ENCODE data around the gene RIOX2. TPM values are rescaled to one million over a fixed set of nuclear protein-coding genes. Genes with fewer than 3 reads are reported as not detected.
"Not testable (repeated sequence)": the region's sequence is repeated elsewhere in the genome, so short reads cannot be mapped to it uniquely, and the experiment has no call there.

Gene RIOX2
- total and polyA plus RNA-seq, 12 donors = 8.4 to 48.0 (median 19.5) TPM

GRCh38 chr3:97911459-97911858 is 60.8 kb downstream of the RIOX2 start:
- Histone ChIP-seq H3K27me3 (no peaks in the 10 kb centered on the region), H3K4me1 (replicated peaks in 1 of 2) (peaks cover 0 to 7% of the 10 kb centered on the region in 2 donors), H3K36me3 (replicated peaks in 1 of 2) (peaks cover 0 to 21% of the 10 kb centered on the region in 2 donors), H3K4me3 (no peak overlapping the region), H3K9me3 (replicated peaks in 1 of 3) (no peaks in the 10 kb centered on the region), H3K27ac (no peak overlapping the region)
- WGBS, 4 donors = 66 to 82% (median 75%) methylated on average over 3 of the region's 3 CpGs
- no peak for DNase-seq
- no peak for TF ChIP-seq POLR2A (IDR thresholded peaks at IDR 0.05)
- TF ChIP-seq, protein P1, sequence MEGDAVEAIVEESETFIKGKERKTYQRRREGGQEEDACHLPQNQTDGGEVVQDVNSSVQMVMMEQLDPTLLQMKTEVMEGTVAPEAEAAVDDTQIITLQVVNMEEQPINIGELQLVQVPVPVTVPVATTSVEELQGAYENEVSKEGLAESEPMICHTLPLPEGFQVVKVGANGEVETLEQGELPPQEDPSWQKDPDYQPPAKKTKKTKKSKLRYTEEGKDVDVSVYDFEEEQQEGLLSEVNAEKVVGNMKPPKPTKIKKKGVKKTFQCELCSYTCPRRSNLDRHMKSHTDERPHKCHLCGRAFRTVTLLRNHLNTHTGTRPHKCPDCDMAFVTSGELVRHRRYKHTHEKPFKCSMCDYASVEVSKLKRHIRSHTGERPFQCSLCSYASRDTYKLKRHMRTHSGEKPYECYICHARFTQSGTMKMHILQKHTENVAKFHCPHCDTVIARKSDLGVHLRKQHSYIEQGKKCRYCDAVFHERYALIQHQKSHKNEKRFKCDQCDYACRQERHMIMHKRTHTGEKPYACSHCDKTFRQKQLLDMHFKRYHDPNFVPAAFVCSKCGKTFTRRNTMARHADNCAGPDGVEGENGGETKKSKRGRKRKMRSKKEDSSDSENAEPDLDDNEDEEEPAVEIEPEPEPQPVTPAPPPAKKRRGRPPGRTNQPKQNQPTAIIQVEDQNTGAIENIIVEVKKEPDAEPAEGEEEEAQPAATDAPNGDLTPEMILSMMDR (IDR thresholded peaks at IDR 0.05) = no peak
- intact Hi-C loops (cut with DNase I) = no loop called here

DNA sequence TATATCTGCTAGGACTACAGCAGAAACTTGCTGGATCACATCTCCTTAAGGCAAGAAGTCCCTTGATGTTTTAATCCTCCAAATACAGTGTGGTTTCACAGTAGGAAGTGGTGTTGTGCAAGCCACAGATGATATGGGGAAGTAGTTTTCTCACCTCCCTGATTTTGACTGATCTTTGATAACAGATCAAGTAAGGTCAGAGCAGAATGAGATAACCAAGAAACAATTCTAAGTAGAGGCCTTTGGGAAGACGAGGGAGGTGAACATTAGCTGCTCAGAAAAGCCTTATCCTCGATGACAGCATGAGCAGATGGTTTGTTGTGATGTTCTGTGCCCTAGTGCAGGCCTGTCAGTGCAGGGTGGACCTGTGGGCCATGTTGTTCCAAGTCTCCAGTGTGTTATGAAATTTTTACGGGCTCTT is 61.3 kb downstream of the RIOX2 start:
- H3K4me1 ChIP-seq (replicated peaks in 1 of 2) = peaks cover 0 to 7% of the 10 kb centered on the region in 2 donors
- H3K36me3 ChIP-seq (replicated peaks in 1 of 2) = peaks cover 0 to 18% of the 10 kb centered on the region in 2 donors
- WGBS, 4 donors = 50 to 68% (median 60%) methylated on average over 3 of the region's 3 CpGs

GRCh38 chr3:97910236-97910831 is 61.9 kb downstream of the RIOX2 start:
- intact Hi-C loops (cut with DNase I); H3K4me3 ChIP-seq; H3K27ac ChIP-seq; H3K27me3 ChIP-seq; DNase-seq; H3K4me1 ChIP-seq (replicated peaks in 1 of 2); H3K9me3 ChIP-seq (replicated peaks in 1 of 3): not testable (repeated sequence)
- H3K36me3 ChIP-seq (replicated peaks in 1 of 2) = peaks cover 0 to 12% of the 10 kb centered on the region in 2 donors
- 78 to 86% (median 82%) methylated on average over 17 to 24 of the region's 24 CpGs for WGBS, 4 donors

More for the DNA sequence above, 61.3 kb downstream of the RIOX2 start:
- DNase-seq = peak in 1 of 7 donors; percentile 54
- intact Hi-C loops (cut with DNase I) = no loop called here
- no peaks in the 10 kb centered on the region for H3K27me3 ChIP-seq
- TF ChIP-seq POLR2A (IDR thresholded peaks at IDR 0.05) = no peak
- TF ChIP-seq, protein P1 (IDR thresholded peaks at IDR 0.05) = no peak
- no peak overlapping the region for H3K4me3 ChIP-seq
- H3K9me3 ChIP-seq (replicated peaks in 1 of 3) = no peaks in the 10 kb centered on the region
- H3K27ac ChIP-seq = no peak overlapping the region

DNA sequence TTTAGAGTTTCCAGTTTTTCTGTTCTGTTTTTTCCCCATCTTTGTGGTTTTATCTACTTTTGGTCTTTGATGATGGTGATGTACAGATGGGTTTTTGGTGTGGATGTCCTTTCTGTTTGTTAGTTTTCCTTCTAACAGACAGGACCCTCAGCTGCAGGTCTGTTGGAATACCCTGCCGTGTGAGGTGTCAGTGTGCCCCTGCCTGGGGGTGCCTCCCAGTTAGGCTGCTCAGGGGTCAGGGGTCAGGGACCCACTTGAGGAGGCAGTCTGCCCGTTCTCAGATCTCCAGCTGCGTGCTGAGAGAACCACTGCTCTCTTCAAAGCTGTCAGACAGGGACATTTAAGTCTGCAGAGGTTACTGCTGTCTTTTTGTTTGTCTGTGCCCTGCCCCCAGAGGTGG is 62.4 kb downstream of the RIOX2 start:
- H3K27me3 ChIP-seq; intact Hi-C loops (cut with DNase I); H3K9me3 ChIP-seq (replicated peaks in 1 of 3); H3K27ac ChIP-seq; H3K4me3 ChIP-seq; DNase-seq; H3K4me1 ChIP-seq (replicated peaks in 1 of 2): not testable (repeated sequence)
- peaks cover 0 to 11% of the 10 kb centered on the region in 2 donors for H3K36me3 ChIP-seq (replicated peaks in 1 of 2)
- WGBS, 4 donors = 43 to 58% methylated on average over 1 to 2 of the region's 3 CpGs; no CpG with 5 or more reads in 2 of the 4 donors

- Histone ChIP-seq H3K4me3 (no peak overlapping the region), H3K9me3 (replicated peaks in 1 of 3) (no peaks in the 10 kb centered on the region), H3K4me1 (replicated peaks in 1 of 2) (peaks cover 0 to 7% of the 10 kb centered on the region in 2 donors), H3K36me3 (replicated peaks in 1 of 2) (no peaks in the 10 kb centered on the region), H3K27me3 (no peaks in the 10 kb centered on the region), H3K27ac (peak overlapping the region in 2 of 5 donors; percentile 40 to 54)
- no peak for DNase-seq
- intact Hi-C loops (cut with DNase I) = no loop called here
- WGBS, 4 donors = 60 to 68% (median 62%) methylated on average over 4 of the region's 4 CpGs
- no peak for TF ChIP-seq POLR2A (IDR thresholded peaks at IDR 0.05)
- TF ChIP-seq, protein P1 (IDR thresholded peaks at IDR 0.05) = no peak
Measured at GRCh38 chr3:97901313-97902248, 70.7 kb downstream of the RIOX2 start.
